ENCODE data around the gene PAOX.
"Not testable (repeated sequence)": the region's sequence is repeated elsewhere in the genome, so short reads cannot be mapped to it uniquely, and the experiment has no call there.

Gene PAOX

GRCh38 chr10:133385214-133385613 is 6.2 kb downstream of the PAOX start:
- no peak for DNase-seq (ENCODE audit: low spot score)

- not testable (repeated sequence) for DNase-seq (ENCODE audit: low spot score)
Observed at GRCh38 chr10:133386951-133387350, 7.9 kb downstream of the PAOX start.

- DNase-seq (ENCODE audit: low spot score): no peak
Observed at GRCh38 chr10:133388236-133388972, 9.3 kb downstream of the PAOX start.

GRCh38 chr10:133388973-133389818 is 10.1 kb downstream of the PAOX start:
- peak; percentile 57 for DNase-seq (ENCODE audit: low spot score)

GRCh38 chr10:133390597-133391248 is 11.7 kb downstream of the PAOX start:
- no peak for DNase-seq (ENCODE audit: low spot score)

- no peak for DNase-seq (ENCODE audit: low spot score)
Observed at GRCh38 chr10:133391249-133391635, 12.2 kb downstream of the PAOX start.

- no peak for DNase-seq (ENCODE audit: low spot score)
Observed at GRCh38 chr10:133391761-133392518, 12.9 kb downstream of the PAOX start.

GRCh38 chr10:133393401-133394063 is 14.5 kb downstream of the PAOX start:
- DNase-seq (ENCODE audit: low spot score): no peak

- peak; percentile 97 for DNase-seq (ENCODE audit: low spot score)
Observed at GRCh38 chr10:133394064-133394663, 15.1 kb downstream of the PAOX start, which contains the start of gene MTG1. Gene MTG1, plus strand, starts transcription at chr10:133394157. Its CDS starts 64 bp downstream, at chr10:133394221.

- DNase-seq (ENCODE audit: low spot score): no peak
Observed at GRCh38 chr10:133394801-133395221, 15.7 kb downstream of the PAOX start.

GRCh38 chr10:133396035-133396624 is 17.1 kb downstream of the PAOX start:
- no peak for DNase-seq (ENCODE audit: low spot score)

- DNase-seq (ENCODE audit: low spot score): no peak
Observed at GRCh38 chr10:133397938-133398337, 18.9 kb downstream of the PAOX start.

GRCh38 chr10:133399123-133399601 is 20.1 kb downstream of the PAOX start:
- DNase-seq (ENCODE audit: low spot score): no peak

- DNase-seq (ENCODE audit: low spot score): no peak
Observed at GRCh38 chr10:133400624-133401424, 21.8 kb downstream of the PAOX start.

- DNase-seq (ENCODE audit: low spot score): no peak
Observed at GRCh38 chr10:133401500-133401899, 22.4 kb downstream of the PAOX start.

- no peak for DNase-seq (ENCODE audit: low spot score)
Observed at GRCh38 chr10:133401981-133402725, 23.1 kb downstream of the PAOX start.

- DNase-seq (ENCODE audit: low spot score): no peak
Observed at GRCh38 chr10:133403359-133403758, 24.3 kb downstream of the PAOX start.

GRCh38 chr10:133403784-133404183 is 24.7 kb downstream of the PAOX start:
- DNase-seq (ENCODE audit: low spot score): no peak

- no peak for DNase-seq (ENCODE audit: low spot score)
Observed at GRCh38 chr10:133405272-133405671, 26.2 kb downstream of the PAOX start.

Measured in activated CD4-positive, alpha-beta T cell treated with anti-CD3 and anti-CD28 coated beads, Interleukin-2, Interleukin-4, amounts not matched to agents 100 ng/mL and 50 ng/mL, durations not matched to agents 16 hours and 8 hours (primary cell).